SKM-1 (cell line): ENCODE measurements around the gene HLA-DQB2.
"Not testable (repeated sequence)": the region's sequence is repeated elsewhere in the genome, so short reads cannot be mapped to it uniquely, and the experiment has no call there.

Experiments used
- DNase-seq: peaks from one replicate; lab custom pipeline; 2025; ENCODE audit not compliant: unreplicated experiment; lab: John Stamatoyannopoulos, UW

The HLA-DQB2 gene

DNA sequence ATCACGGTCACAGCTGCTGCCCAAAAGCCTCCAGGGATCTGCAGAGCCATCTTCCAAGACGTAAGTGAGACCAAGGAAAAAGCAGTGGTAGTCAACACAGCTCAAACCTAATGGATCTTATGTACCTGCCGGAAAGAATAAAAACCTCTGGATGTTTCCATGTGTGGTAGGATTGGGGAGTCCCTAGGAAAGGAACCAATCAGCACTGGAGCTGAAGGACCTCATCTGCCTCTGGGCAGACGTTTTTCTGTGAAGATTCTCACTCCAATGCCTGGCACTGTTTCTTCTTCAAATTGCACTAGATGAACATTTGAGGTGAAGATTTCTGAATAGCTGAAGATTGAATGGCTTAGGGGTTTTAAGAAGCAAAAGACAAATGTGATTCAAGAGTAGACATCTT lies at the start of gene HLA-DQB2:
Gene HLA-DQB2, minus strand, starts transcription at position 112 of the 400 bp plus-strand sequence. Its CDS starts 62 bp downstream, at position 50.
- no peak for DNase-seq

DNA sequence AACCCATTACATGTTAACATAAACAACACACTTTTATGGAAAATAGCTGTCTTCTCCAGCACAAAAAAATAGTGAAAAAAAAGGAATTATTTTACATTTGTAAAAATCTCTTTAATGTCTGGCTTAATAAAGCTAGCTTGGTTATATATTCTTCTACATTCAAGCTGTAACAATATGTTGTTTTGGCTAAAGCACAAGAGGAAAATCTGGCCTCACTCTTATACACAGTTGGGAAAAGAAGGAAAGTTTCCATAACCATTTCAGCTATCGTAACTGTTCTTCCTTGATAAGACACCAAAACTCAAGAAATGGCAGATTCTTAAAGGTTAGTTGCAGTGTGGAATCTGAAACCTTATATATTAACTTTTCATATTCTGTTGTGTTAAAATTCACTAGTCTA lies 45.8 kb upstream of the HLA-DQB2 start:
- DNase-seq = no peak

DNA sequence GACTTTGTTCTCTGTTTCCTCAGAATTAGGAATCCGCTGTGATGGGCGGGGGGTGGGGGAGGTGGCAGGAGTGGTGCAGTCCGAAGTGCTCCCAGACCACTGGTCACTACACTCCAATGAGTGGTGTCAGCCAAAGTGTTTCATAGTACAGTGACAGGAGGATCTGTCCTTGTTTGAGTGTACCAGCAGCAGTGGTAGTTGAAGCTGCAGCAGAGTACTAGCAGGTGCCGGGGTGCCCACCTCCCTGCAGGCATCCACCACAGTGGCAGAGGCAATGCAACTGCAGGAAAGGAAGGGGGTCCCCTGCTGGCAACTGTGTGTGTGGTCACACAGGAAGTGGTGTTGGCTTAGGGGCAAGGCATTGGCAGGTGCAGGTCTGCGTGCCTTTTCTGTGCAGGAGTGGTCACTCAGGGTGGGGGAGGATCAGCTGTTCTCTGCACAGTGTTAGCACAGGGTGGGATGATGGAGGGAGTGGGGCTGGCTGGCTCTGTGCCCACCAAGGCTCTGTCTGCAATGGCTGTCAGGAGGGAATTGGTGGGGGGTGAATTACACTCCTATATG lies 43.8 kb upstream of the HLA-DQB2 start:
- no peak for DNase-seq

DNA sequence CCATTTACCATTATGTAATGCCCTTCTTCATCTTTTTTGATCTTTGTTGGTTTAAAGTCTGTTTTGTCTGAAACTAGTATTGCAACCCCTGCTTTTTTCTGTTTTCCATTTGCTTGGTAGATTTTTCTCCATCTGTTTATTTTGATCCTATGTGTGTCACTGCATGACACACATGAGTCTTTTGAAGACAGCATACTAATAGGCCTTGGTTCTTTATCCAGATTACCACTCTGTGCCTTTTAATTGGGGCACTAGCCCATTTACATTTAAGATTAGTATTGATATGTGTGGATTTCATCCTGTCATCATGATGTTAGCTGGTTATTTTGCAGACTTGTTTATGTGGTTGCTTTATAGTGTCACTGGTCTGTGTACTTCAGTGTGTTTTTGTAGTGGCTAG lies 42.1 kb upstream of the HLA-DQB2 start:
- DNase-seq = not testable (repeated sequence)

DNA sequence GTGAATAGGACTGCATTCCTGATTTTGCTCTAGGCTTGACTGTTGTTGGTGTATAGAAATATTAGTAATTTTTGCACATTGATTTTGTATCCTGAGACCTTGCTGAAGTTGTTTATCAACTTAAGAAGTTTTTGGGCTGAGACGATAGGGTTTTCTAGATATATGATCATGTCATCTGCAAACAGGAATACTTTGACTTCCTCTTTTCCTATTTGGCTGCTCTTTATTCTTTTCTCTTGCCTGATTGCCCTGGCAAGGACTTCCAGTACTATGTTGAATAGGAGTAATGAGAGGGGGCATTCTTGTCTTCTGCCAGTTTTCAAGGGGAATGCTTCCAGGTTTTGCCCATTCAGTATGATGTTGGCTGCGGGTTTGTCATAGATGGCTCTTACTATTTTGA lies 40.1 kb upstream of the HLA-DQB2 start:
- DNase-seq = no peak

DNA sequence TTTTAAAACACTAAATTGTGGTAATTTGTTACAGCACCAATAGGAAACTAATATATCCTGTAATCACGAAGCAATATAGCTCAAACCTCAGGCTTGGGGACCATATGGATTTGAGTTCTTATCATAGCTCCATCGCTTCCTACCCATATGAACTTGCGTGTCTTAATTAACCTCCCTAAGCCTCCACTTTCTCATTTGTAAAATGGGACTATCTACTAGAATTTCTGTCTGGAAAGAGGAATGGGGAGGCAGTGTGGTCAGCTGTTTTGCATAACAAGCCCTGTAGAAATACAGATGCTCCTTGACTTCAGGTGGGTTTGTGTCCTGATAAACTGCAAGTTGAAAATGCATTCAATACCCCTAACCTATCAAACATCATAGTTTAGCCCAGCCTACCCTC lies 36.4 kb upstream of the HLA-DQB2 start:
- DNase-seq = no peak

DNA sequence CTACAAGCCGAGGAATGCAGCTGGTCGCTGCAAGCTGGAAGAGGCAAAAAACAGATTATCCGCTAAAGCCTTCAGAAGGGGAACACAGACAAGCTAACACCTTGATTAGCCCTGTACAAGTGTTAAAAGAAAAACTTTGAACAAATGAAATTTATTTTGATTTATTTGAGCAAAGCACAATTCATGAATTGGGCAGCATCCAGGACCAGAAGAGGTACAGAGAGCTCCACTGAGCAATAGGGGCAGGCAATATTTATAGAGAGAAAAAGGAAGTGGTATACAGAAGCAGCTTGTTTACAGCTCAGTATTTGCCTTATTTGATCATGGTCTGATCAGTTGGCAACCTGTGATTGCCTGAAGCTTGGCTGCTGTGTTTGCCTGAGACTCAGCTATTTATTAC lies 35.8 kb upstream of the HLA-DQB2 start:
- DNase-seq = no peak

DNA sequence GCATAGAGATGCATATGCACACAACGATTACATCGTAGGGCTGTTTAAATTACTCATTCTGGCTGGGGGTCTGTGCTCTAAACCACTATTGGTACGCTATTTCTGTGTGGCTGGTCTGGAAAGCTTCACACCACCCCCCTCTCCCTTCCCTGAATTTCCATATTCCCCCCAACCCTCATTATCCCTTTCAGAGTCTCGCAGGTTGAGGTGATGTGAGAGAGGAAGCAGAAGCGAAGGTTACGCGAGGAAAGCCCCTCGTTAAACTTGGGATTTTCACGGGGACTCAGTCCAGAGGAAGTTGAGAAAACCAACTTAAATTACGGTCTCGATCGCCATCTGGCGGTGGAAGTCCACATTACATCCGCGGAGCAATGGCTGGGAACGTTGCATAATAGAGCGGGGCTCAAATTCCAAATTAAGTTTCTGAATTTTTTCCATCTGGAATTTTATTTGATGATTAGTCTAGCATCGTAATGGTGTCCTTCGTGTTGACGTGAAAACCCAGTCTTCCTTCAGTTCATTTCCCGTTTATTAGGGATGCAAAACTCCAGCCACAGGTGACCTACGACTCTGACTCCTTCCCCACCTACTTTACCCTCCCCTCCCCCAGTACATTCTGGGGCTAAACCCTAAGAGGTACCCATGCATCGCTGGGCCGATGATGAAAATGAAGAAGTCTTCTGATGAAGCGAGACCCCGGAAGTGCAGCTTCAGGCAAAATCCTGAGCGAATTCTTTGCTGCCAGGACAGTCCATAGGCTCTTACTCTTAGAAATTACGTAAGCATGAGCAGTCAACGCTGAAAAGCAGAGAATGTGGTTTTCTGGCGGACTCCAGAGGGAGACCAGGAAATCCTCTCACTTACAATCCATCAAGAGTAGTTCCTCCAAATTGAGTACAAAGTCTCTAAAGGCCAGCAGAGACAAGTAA lies 33.8 kb upstream of the HLA-DQB2 start:
- peak; percentile 55 for DNase-seq

DNA sequence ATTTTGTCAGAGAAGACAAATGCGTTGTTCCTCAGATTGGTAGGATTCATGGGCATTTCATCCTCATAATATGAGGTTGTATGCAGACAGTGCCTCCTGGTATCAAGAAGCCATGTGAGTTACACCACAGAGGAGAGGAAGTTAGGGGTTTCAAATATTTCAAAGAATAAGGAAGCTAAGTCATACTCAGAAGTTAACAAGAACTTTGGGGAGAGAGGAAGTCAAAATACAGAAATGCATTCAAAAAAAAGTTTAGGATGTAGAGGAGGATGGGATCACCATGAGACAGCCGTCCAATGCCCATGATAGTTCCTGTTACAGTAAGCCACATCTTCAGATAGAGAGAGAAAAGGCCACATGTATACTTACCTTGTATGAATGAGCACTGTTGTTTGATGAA lies 31.2 kb upstream of the HLA-DQB2 start:
- peak; percentile 91 for DNase-seq

DNA sequence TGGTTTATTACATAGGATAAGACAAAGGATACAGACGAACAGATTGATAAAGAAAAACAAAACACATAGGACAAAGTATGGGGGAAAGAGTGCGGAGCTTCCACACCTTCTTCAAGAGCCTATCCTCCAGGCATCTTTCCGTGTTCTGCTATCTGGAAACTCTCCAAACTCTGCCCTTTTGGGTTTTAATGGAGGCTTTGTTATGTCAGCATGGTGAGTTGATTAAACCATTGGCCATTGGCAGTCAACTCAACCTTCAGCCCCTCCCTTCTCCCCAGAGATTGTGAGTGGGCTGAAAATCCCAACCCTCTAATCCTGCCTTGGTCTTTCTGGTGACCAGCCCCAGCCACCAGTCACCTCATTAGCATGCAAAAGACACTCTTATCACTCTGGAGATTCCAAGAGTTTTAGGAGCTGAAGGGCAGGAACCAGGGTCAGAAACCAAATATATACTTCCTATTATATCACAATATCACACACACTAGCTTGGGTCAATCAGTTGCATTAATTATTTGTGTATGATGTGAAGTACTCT lies 29.6 kb upstream of the HLA-DQB2 start:
- DNase-seq = no peak

DNA sequence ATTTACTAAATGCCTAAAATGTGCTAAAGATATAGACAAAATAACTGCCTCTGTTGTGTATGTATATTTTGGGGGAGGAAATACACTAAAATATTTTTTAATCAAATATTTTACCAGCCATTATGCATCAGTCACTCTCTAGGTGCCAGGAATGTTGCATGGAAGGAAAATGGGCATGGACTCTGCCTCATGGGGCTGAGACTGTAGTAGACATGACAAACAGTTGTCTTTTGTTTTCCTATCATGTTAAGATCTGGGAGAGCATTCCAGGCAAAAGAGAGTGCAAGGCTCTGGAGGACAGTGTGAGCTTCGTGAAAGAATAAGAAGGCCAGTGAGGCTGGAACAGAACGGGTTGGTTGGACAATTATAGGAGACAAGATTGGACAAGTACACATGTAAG lies 27.0 kb upstream of the HLA-DQB2 start:
- DNase-seq = no peak

DNA sequence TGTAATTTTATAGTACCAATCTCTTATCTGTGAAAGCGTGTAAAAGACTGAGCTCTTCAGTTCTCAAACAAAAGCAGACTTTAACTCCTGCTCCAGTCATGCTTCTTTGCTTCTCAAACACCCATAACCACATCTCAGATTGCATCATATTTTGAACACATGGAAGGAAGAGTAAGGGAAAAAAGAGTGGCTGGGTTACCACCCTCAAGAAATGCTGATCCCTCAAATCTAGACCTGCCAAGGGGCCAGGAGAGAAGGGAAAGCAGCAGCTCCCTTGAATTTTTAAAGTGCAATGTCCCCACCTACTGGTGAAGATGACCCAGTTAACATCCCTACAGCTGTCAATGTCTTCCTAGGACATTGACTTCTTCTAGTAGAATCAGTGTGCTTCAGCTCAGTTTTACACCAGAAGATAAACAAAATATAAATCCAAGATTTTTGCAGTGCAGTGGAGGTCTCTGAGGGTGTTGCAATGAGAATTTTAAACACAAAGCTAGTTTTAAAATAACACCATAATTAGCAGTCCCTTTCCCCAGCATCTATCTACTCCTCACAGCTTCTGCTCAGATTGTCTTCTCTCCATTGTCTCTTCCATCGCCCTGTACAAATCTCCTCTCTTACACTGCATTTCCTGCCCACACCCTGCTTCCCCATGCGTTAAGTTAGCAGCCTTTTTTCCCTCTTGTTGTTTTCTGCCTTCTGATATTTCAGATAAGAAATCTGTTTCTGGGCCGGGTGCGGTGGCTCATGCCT lies 22.6 kb upstream of the HLA-DQB2 start:
- peak; percentile 61 for DNase-seq

DNA sequence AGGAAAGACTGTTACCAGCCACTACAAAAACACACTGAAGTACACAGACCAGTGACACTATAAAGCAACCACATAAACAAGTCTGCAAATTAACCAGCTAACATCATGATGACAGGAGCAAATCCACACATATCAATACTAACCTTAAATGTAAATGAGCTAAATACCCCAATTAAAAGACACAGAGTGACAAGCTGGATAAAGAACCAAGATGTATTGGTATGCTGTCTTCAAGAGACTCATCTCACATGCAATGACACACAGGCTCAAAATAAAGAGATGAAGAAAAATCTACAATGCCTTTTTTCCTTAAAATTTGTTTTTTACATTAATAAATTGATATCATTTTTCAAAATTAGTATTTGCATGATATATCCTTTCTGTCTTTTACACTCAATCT lies 19.6 kb upstream of the HLA-DQB2 start:
- not testable (repeated sequence) for DNase-seq

DNA sequence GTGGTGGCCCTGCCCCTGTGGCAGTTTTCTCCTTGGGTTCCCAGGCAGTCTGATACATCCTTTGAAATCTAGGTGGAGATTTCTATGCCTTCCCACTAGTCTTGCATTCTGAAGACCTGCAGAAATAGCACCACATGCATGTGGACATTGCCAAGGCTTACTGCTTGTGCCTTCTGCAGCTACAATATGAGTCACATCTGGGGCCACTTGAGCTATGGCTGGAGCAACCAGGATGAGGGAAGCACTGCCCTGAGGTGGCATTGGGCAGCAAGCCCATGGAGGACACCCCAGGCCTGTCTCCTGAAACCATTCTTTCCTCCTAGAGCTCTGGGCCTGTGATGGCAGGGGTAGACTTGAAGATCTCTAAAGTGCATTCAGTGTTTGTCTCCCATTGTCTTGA lies 15.7 kb upstream of the HLA-DQB2 start:
- DNase-seq = no peak

DNA sequence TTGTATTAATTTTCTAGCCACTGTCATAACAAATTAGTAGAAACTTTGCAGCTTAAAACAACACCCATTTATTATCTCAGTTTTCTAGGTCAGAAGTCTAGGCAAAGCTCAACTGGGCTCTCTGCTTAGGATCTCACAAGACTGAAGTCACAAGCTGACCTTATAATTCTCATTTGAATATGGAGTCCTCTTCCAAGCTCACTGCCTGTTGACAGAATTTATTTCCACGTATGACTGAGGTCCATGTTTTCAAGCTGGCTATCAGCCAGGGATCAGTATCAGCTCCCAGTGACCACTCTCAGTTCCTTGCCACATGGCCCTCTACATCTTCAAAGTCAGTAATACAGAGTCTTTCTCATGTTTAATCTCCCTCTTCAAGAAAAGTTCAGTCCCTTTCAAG lies 11.7 kb upstream of the HLA-DQB2 start:
- DNase-seq = no peak

DNA sequence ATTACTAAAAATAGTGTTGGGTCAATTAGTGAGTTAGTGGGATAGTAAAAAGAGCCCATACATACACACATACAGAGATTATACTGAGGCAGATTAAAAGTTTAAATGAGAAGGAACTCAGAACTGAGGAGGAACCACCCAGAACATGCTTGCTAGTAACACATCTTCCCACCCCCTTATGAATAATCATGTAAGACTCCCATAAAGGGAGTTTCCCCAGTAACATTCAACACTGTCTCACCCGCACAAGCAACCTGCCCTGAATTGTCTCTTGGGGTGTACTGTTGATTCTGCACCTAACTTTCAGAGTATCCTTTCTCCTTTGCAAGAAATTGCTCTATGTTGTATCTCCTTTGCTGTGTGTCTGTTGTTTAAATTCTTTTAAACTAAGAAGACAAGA lies 11.1 kb upstream of the HLA-DQB2 start:
- no peak for DNase-seq

DNA sequence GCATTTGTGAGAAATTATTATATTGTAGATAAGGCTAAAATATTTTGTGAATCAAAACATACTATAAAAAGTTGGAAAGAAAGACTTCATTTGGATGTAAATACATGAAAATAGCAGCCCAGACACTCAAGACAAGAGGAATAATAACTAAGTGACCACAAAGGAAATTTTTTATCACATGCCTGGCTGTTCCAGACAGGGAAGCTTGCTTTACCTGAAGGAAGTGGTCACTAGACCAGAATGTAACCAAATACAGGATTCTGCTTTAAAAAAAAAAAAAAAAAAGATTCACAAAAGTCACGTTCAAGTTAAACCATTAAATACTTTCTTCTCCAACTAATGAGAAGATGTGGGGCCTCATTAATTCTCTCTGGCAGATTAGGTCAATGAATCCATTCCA lies 9.3 kb upstream of the HLA-DQB2 start:
- no peak for DNase-seq

DNA sequence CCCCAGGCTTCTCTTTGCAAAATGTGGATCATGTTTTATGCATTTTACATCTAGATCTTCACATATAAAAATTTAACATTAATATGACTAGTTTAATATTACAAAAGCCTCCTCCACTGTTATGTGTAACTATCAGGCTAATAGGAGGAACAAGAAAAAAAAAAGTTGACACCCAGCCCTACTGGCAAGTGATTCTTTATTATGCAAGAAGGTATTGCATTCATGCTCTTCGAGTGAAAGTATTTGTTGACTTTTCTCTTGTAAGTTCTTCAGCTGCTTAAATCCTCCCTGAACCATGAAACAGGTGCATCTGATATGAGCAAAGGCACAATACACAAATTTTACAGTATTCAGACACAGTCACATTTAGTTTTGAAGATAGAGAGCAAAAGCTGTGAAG lies 716 bp upstream of the HLA-DQB2 start:
- no peak for DNase-seq

DNA sequence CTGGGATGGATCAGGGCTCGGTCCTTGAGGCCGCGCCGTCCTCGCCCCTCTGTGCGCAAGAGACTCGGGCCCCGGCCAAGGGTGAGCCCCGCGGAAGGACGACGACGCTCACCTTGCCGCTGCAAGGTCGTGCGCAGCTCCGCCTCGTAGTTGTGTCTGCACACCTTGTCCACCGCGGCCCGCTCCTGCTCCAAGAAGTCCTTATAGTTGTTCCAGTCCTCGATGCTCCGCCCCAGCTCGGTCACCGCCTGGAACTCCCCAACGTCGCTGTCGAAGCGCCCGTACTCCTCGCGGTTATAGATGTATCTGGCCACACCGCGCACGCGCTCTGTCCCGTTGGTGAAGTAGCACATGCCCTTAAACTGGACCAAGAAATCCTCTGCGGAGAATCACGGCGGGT lies 1.8 kb downstream of the HLA-DQB2 start:
- DNase-seq = no peak

DNA sequence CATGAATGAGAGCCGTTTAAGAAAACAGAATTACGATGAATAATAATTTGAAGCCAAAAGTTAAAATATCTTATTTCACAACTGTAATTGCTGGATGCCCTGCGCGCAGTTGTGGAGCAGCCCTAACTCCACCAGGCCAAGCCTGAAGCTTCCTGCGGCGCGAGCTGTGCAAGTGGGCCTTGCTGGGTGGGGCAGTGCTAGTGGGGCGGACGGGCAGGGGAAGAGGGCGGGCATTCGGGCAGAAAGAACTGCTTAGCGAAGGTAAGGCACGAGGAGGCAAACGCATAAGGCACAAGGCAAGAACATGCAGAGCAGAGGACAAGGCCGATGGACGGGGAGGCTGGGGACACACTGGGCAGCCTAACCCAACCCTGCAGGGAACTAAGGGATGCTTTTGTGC lies 2.3 kb downstream of the HLA-DQB2 start:
- DNase-seq = no peak

DNA sequence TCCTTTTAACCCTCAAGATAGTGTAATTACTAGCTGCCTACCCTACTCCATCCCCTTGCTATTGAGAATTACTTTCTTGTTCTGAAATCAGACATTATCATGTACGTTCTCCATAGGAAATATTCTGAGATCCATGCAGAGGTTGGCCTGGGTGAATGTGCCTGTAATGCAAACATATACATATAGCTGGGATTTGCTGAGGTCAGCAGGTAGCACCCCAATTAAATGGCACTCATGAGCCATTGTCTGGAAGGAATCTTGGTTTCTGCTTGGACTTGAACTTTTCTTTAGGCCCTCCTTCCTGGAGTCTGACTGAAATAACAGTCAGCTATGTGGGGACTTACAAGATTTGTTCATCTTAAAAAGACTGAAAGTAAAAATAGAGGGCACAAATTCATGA lies 3.7 kb downstream of the HLA-DQB2 start:
- no peak for DNase-seq

DNA sequence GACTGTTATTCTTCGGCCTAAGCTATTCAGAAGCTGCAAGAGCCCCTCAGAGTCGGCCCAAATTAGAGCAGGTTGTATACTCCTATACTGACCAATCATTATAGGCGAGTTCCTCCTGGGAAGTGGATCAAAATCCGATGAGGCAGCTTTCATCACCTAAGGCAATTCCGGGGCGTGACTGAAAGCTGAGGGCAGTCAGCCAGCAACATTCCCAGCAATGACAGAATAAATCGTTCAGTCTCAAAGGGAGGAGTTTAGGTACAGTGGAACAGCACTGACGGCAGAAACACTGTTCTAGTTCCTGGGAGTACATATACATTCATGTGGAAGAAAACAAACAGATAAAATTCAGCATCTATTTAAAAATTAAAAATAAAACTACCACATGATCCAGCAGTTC lies 10.8 kb downstream of the HLA-DQB2 start:
- DNase-seq = no peak
